HG02884 (cell line): ENCODE results near the gene CTNNA1.
"Not testable (repeated sequence)": the region's sequence is repeated elsewhere in the genome, so short reads cannot be mapped to it uniquely, and the experiment has no call there.

ENCODE experiments used
- ATAC-seq: cut with Tn5 transposase; IDR thresholded peaks from one replicate; pipeline ENCODE4 v1.9.1; 2021; ENCODE audit warnings: mild to moderate bottlenecking, moderate library complexity; ENCODE audit not compliant: unreplicated experiment

CTNNA1 gene

GRCh38 chr5:138757061-138757776, 4.0 kb downstream of the CTNNA1 start:
- ATAC-seq, result no peak

- no peak for ATAC-seq
These were observed 7.4 kb downstream of the CTNNA1 start for GRCh38 chr5:138760448-138761110.

- not testable (repeated sequence) for ATAC-seq
These were observed 7.9 kb downstream of the CTNNA1 start for GRCh38 chr5:138761115-138761514.

GRCh38 chr5:138761670-138762069, 8.4 kb downstream of the CTNNA1 start:
- ATAC-seq, result not testable (repeated sequence)

- ATAC-seq, result no peak
These were observed 8.9 kb downstream of the CTNNA1 start for GRCh38 chr5:138762110-138762509.

- no peak for ATAC-seq
These were observed 10.0 kb downstream of the CTNNA1 start for GRCh38 chr5:138763037-138763778.

- no peak for ATAC-seq
These were observed 17.1 kb downstream of the CTNNA1 start for GRCh38 chr5:138770291-138770690.

- no peak for ATAC-seq
These were observed 17.8 kb downstream of the CTNNA1 start for GRCh38 chr5:138770977-138771376.

- ATAC-seq, result no peak
These were observed 19.9 kb downstream of the CTNNA1 start for GRCh38 chr5:138772986-138773594.

GRCh38 chr5:138773624-138774023, 20.4 kb downstream of the CTNNA1 start:
- ATAC-seq, result not testable (repeated sequence)

- ATAC-seq, result no peak
These were observed 21.8 kb downstream of the CTNNA1 start for GRCh38 chr5:138775034-138775433.

- ATAC-seq, result no peak
These were observed 25.0 kb downstream of the CTNNA1 start for GRCh38 chr5:138778234-138778633.

- ATAC-seq, result no peak
These were observed 30.8 kb downstream of the CTNNA1 start for GRCh38 chr5:138783976-138784375.

- no peak for ATAC-seq
These were observed 31.4 kb downstream of the CTNNA1 start for GRCh38 chr5:138784590-138784989.

GRCh38 chr5:138789771-138790242, 36.6 kb downstream of the CTNNA1 start:
- no peak for ATAC-seq

GRCh38 chr5:138790684-138791083, 37.5 kb downstream of the CTNNA1 start:
- ATAC-seq, result no peak

- ATAC-seq, result no peak
These were observed 39.1 kb downstream of the CTNNA1 start for GRCh38 chr5:138792195-138792790.

GRCh38 chr5:138793575-138793974, 40.4 kb downstream of the CTNNA1 start:
- no peak for ATAC-seq

- no peak for ATAC-seq
These were observed 50.1 kb downstream of the CTNNA1 start for GRCh38 chr5:138803285-138803684.

GRCh38 chr5:138803935-138804334, 50.7 kb downstream of the CTNNA1 start:
- no peak for ATAC-seq

- no peak for ATAC-seq
These were observed 51.9 kb downstream of the CTNNA1 start for GRCh38 chr5:138805096-138805495.
